GM19238 (cell line): ENCODE data around the gene S100PBP.
A peak's percentile ranks its signal among the peaks of the same experiment; 100 is the strongest.

ENCODE experiments used
- DNase-seq: peaks from one replicate; pipeline ENCODE4 v3.0.0; 2011; ENCODE audit warnings: low spot score; ENCODE audit not compliant: insufficient read length

The S100PBP gene

DNA sequence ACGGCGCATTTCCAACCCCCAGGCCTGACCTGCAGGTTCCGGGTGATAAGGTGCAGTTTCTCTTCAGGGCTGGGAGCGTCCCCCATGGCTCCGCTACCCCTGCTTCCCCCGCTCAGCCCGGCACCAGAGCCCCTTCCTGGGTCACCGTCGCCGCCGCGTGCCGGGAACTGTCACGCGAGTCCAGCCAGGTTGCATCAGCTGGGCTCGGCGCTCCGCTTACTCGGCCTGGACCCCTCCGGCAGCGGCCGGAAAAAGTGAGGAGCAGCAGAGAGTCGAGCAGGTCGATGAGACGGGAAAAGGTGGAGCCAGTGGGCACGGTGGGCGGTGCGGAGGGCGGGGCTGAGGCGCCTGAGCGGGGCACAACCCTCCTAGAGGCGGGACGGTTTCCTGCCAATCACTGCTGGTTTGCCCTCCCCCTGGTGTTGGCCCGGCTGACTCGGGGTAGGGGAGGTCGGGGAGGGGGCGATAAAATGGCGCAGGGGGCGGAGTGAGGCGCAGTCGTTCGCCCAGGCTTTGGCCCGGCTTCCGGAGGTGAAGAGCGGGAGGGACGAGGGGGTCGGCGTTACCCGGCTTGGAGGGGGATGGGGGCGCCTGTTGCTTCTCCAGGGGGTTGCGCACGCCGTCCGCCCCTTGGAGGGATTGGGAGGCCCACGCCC, at the start of gene S100PBP, which contains the start of gene YARS1:
Gene S100PBP (plus strand): TSS at position 495 of the 656 bp plus-strand sequence. CDS start 8,447 bp downstream, outside the sequence.
Gene YARS1 (minus strand): TSS at position 200 of the 656 bp plus-strand sequence. CDS start 114 bp downstream, at position 86.
- DNase-seq, result peak; percentile 86

DNA sequence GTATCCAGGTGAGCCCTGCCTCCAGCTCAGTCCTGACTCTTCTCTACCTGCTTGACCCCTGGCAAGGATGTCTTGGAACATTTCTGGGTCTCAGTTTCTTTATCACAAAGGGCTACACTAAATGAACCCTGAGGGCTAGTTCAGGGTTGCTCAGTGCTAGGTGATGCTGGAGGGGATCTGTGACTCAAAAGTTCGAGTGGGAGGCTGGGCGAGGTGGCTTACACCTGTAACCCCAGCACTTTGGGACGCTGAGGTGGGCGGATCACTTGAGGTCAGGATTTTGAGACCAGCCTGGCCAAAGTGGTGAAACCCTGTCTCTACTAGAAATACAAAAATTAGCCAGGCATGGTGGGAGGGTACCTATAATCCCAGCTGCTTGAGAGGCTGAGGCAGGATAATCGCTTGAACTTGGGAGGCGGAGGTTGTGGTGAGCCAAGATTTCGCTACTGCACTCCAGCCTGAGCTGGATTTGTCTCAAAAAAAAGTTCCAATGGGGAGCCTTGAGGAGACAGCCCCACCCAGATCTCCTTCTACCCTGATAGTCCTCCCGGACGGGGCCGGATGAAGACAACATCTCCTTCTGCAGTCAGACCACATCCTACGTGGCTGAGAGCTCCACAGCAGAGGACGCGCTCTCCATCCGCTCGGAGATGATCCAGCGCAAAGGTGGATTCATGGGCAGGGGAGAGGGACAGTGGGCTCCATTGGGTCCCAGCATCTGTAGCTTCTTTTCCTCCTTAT, 49.2 kb upstream of the S100PBP start:
- no peak for DNase-seq

DNA sequence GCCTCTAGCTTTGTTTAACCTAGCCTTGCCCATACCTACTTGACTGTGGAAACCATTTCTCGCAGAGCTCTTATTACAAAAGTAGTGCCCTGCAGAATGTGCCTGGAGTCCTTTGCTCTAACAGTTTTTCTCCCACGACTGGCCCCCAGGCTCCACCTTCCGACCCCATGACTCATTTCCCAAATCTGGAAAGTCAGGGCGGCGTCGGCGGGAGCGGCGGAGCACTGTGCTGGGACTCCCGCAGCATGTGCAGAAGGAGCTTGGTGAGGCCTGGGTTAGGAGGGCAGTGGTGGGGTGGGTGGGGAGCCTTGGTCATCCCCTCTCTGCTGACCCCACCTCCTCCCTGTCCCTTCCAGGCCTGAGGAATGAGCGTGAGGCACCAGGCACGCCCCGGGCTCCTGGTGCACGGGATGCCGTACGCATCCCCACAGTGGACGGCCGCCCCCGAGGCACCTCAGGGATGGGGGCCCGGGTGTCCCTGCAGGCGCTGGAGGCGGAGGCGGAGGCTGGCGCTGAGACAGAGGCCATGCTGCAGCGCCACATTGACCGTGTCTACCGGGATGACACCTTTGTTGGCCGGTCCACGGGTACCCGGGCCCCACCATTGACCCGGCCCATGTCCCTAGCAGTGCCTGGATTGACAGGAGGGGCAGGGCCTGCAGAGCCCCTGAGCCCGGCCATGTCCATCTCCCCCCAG, 47.8 kb upstream of the S100PBP start:
- no peak for DNase-seq

DNA sequence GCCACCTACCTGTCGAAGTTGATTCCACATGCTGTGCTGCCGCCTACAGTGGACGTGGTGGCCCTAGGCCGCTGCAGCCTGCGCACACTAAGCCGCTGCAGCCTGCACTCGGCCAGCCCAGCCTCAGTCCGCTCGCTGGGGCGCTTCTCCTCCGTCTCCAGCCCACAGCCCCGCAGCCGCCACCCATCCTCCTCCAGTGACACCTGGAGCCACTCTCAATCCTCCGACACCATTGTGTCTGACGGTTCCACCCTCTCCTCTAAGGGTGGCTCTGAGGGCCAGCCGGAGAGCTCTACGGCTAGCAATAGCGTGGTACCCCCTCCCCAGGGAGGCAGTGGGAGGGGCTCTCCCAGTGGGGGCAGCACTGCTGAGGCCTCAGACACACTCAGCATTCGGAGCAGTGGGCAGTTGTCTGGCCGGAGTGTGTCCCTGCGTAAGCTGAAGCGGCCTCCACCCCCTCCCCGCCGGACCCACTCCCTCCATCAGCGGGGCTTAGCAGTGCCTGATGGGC, 47.2 kb upstream of the S100PBP start:
- DNase-seq, result no peak

DNA sequence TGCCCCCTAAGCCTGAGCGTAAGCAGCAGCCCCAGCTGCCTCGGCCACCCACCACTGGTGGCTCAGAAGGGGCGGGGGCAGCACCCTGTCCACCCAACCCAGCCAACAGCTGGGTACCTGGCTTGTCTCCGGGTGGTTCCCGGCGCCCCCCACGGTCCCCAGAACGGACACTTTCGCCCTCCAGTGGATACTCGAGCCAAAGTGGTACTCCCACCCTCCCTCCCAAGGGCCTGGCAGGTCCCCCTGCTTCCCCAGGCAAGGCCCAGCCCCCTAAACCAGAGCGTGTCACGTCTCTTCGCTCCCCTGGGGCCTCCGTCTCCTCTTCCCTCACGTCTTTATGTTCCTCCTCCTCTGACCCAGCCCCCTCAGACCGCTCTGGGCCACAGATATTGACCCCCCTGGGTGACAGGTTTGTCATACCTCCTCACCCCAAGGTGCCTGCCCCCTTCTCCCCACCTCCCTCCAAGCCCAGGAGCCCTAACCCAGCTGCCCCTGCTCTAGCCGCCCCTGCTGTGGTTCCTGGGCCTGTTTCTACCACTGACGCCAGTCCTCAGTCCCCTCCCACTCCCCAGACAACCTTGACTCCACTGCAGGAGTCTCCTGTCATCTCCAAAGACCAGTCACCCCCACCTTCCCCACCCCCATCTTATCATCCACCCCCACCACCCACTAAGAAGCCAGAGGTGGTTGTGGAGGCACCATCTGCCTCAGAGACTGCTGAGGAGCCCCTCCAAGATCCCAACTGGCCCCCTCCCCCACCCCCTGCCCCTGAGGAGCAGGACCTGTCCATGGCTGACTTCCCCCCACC, 46.5 kb upstream of the S100PBP start:
- DNase-seq, result no peak

DNA sequence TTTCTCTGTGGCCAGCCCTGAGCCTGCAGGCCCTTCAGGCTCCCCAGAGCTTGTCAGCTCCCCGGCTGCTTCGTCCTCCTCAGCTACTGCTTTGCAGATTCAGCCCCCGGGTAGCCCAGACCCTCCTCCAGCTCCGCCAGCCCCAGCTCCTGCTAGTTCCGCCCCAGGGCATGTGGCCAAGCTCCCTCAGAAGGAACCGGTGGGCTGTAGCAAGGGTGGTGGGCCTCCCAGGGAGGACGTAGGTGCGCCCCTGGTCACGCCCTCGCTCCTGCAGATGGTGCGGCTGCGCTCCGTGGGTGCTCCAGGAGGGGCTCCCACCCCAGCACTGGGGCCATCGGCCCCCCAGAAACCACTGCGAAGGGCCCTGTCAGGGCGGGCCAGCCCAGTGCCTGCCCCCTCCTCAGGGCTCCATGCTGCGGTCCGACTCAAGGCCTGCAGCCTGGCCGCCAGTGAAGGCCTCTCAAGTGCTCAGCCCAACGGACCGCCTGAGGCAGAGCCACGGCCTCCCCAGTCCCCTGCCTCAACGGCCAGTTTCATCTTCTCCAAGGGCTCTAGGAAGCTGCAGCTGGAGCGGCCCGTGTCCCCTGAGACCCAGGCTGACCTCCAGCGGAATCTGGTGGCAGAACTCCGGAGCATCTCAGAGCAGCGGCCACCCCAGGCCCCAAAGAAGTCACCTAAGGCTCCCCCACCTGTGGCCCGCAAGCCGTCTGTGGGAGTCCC, 45.7 kb upstream of the S100PBP start:
- no peak for DNase-seq

- DNase-seq, result no peak
Observed at GRCh38 chr1:32772281-32773017, 45.0 kb upstream of the S100PBP start.

GRCh38 chr1:32773018-32773763, 44.3 kb upstream of the S100PBP start:
- peak; percentile 80 for DNase-seq

- no peak for DNase-seq
Observed at GRCh38 chr1:32773764-32774463, 43.5 kb upstream of the S100PBP start.

- DNase-seq, result no peak
Observed at GRCh38 chr1:32774464-32774808, 43.0 kb upstream of the S100PBP start.

- DNase-seq, result no peak
Observed at GRCh38 chr1:32774950-32775634, 42.4 kb upstream of the S100PBP start.

DNA sequence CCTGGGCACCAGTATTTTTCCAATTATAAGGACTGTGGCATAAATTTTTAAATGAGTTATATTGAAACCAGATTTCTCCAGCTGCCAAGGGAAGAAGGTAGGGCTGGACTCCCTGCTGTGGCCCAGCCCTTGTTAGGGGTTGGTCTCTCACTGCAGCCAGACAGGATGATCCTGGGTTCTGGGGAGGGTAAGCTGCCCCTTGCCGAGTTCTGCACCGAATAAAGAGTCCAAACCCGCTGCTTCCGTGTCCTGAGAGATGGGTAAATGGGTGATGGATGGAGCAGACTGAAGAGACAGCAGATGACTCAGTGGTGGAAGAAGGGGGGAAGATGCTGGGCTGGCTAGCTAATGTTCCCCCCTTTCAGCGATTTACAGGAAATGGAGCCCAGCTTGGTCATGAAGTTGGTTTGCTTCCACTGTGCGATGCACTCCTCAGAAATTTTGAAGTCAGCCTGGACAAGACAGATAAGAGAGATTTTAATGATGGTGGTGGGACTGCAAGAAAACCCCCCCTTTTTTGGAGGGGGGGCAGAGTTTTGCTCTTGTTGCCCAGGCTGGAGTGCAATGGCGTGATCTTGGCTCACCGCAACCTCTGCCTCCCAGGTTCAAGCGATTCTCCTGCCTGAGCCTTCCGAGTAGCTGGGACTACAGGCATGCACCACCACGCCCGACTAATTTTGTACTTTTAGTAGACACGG, 41.7 kb upstream of the S100PBP start:
- DNase-seq, result no peak

DNA sequence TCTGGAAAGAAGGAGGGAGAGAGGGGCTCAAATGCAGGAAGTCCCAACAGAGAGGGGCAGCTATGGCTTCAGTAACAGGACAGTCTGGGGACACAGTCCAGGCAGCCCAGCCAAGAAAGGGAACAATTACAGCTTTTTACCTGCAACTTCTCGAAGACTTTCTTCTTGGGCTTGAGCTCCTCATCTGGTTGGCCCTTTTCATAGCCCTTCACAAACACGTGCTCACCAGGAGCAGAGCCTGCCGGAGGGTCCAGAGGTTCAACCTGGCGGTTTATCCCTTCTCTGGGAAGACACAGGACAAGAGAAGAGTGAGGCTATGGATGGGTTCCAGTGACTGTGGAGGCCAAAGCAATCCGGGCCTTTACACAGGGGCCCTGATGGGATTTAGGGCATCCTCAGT, 38.2 kb upstream of the S100PBP start:
- DNase-seq, result no peak

- no peak for DNase-seq
Observed at GRCh38 chr1:32780005-32780404, 37.4 kb upstream of the S100PBP start.

GRCh38 chr1:32780628-32781234, 36.7 kb upstream of the S100PBP start:
- no peak for DNase-seq

DNA sequence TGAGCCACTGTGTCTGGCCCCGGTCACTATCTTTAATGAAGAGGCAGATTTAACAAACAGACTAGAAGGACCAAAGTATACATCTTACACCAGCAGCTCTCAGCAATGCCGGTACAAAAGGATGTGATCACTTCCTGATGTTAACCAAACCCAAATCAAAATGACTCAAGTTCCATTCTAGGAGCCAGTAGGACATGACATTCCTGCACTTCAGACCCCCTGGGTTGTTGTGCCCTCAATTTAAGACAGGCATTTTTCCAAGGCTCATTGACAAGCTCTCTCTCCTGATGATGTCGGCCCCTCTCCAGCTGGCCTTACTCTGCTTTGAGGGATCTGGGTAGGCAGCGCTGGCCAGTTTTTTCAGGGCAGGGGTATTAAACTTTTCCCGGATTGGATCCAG, 35.4 kb upstream of the S100PBP start:
- DNase-seq, result no peak

DNA sequence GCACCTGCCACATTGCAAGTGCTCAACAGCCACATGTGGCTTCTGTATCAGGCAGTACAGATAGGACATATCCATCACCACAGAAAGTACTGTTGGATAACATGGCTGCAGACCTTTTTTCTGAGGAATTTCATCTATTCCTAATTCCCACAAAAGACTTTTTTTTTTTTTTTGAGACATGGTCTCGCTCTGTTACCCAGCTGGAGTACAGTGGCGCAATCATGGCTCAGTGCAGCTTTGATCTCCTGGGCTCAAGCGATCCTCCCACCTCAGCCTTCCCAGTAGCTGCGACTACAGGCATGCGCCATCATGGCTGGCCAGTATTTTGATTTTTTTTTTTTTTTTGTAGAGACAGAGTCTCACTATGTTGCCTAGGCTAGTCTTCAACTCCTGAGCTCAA, 33.6 kb upstream of the S100PBP start:
- DNase-seq, result no peak
